Body of pancreas (tissue), 4 donors: Measurements from ENCODE around the gene OTUD3.

Experiments used
- POLR2A ChIP-seq, 3 donors: fragments of 450-650 bp; IDR thresholded peaks; one replicate each; pipeline ENCODE4 v1.6.1; 2016; ENCODE audit warnings: antibody characterized with exemption in 3 of 3, mild to moderate bottlenecking in 2 of 3
- TF ChIP-seq, protein P1 (sequence below), 7 experiments: fragments of 450-650 bp in 4 of 7; fragments of 200-600 bp in 3 of 7; sonication (generic) in 3 of 7; IDR thresholded peaks; one replicate each; pipeline ENCODE4 v1.5.1; 2016 to 2019; ENCODE audit warnings: antibody characterized with exemption in 7 of 7

DNA sequence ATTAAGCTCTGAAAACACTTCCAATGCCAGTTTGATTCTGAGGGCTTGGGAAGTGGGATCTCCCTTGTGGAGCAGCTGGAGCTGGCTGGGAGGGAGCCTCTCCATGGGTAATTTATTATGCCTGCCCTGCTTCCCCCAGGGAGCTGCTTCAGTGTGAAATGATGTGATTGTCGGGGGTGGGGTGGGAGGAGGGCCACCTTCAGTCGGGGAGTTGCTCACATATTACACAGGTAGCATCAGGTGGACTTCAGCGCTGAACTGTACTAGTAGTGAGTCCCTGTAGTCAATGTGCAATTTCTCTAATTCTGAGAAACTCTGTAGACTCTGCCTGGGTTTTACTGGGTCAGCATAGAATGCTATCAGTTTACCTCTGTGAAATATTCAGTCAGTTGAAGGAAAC, 28.5 kb downstream of the OTUD3 start:
- TF ChIP-seq, protein P1, sequence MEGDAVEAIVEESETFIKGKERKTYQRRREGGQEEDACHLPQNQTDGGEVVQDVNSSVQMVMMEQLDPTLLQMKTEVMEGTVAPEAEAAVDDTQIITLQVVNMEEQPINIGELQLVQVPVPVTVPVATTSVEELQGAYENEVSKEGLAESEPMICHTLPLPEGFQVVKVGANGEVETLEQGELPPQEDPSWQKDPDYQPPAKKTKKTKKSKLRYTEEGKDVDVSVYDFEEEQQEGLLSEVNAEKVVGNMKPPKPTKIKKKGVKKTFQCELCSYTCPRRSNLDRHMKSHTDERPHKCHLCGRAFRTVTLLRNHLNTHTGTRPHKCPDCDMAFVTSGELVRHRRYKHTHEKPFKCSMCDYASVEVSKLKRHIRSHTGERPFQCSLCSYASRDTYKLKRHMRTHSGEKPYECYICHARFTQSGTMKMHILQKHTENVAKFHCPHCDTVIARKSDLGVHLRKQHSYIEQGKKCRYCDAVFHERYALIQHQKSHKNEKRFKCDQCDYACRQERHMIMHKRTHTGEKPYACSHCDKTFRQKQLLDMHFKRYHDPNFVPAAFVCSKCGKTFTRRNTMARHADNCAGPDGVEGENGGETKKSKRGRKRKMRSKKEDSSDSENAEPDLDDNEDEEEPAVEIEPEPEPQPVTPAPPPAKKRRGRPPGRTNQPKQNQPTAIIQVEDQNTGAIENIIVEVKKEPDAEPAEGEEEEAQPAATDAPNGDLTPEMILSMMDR (IDR thresholded peaks at IDR 0.05), result no peak
- no peak for TF ChIP-seq POLR2A (IDR thresholded peaks at IDR 0.05)
